Karpas-422 (cell line): ENCODE measurements around the gene KCNH1. TPM values are rescaled to one million over a fixed set of nuclear protein-coding genes. Genes with fewer than 3 reads are reported as not detected.
"Not testable (repeated sequence)": the region's sequence is repeated elsewhere in the genome, so short reads cannot be mapped to it uniquely, and the experiment has no call there.

Experiments used
- DNase-seq: peaks from one replicate; pipeline ENCODE4 v3.0.0-alpha.2; 2015
- H2AFZ ChIP-seq: fragments of 200-600 bp; sonication (generic); 2 replicates; pipeline ENCODE4 v1.6.1; 2014; ENCODE audit warnings: antibody characterized with exemption, low read length, mixed read lengths
- H3K27ac ChIP-seq: fragments of 200-600 bp; sonication (generic); 2 replicates; pipeline ENCODE4 v1.5.1; 2014; ENCODE audit warnings: mild to moderate bottlenecking, low read length, moderate library complexity
- H3K27me3 ChIP-seq: fragments of 200-600 bp; sonication (generic); 2 replicates; pipeline ENCODE4 v1.6.1; 2014; ENCODE audit warnings: low read length, mixed read lengths
- H3K36me3 ChIP-seq: fragments of 200-600 bp; sonication (generic); 2 replicates; pipeline ENCODE4 v1.6.1; 2014; ENCODE audit warnings: low read length, mixed read lengths; ENCODE audit not compliant: insufficient read depth
- H3K4me1 ChIP-seq: fragments of 200-600 bp; sonication (generic); 2 replicates; pipeline ENCODE4 v1.6.1; 2014; ENCODE audit warnings: mild to moderate bottlenecking, low read length, mixed read lengths
- H3K4me2 ChIP-seq: fragments of 200-600 bp; sonication (generic); 2 replicates; pipeline ENCODE4 v1.6.1; 2014; ENCODE audit warnings: low read length, low read depth, mild to moderate bottlenecking; ENCODE audit not compliant: poor library complexity, severe bottlenecking
- H3K4me3 ChIP-seq: fragments of 200-600 bp; sonication (generic); 2 replicates; pipeline ENCODE4 v1.5.1; 2014; ENCODE audit warnings: mild to moderate bottlenecking, antibody characterized with exemption, low read length, mixed read lengths
- H3K79me2 ChIP-seq: fragments of 200-600 bp; sonication (generic); 2 replicates; pipeline ENCODE4 v1.6.1; 2014; ENCODE audit warnings: mild to moderate bottlenecking, low read length, mixed read lengths
- H3K9ac ChIP-seq: fragments of 200-600 bp; sonication (generic); 2 replicates; pipeline ENCODE4 v1.6.0; 2014; ENCODE audit warnings: low read length
- H3K9me2 ChIP-seq: fragments of 200-600 bp; sonication (generic), shearing (Covaris generic); replicated peaks from 2 replicates; pipeline ENCODE4 v1.6.0; 2014; ENCODE audit warnings: mild to moderate bottlenecking, low read length, moderate library complexity; ENCODE audit not compliant: insufficient read depth
- H3K9me3 ChIP-seq: fragments of 300-700, 200-600 bp; sonication (generic); 2 replicates; pipeline ENCODE4 v1.6.1; 2014; ENCODE audit warnings: low read length, mixed read lengths
- H4K20me1 ChIP-seq: fragments of 200-600 bp; sonication (generic); 2 replicates; pipeline ENCODE4 v1.6.1; 2014; ENCODE audit warnings: mild to moderate bottlenecking, antibody characterized with exemption, low read length, low read depth; ENCODE audit not compliant: insufficient read depth
- total RNA-seq: library from RNA; depleted of rRNA; stranded (reverse); fragments of >200 nt; shearing (Covaris generic); gene quantifications from 2 replicates; pipeline ENCODE4 v1.2.3, GENCODE V29; 2014; ENCODE audit warnings: low replicate concordance

Gene KCNH1
- total RNA-seq, 1 experiment from 2014 or later: not detected

GRCh38 chr1:211091867-211092266, 42.1 kb downstream of the KCNH1 start:
- no peak overlapping the region for H3K27ac ChIP-seq
- H4K20me1 ChIP-seq: no peaks in the 10 kb centered on the region
- no peaks in the 10 kb centered on the region for H3K79me2 ChIP-seq
- no peaks in the 10 kb centered on the region for H3K4me1 ChIP-seq
- H3K36me3 ChIP-seq: no peaks in the 10 kb centered on the region
- H3K27me3 ChIP-seq: no peaks in the 10 kb centered on the region
- H2AFZ ChIP-seq: no peak overlapping the region
- no peak for DNase-seq
- H3K9ac ChIP-seq: no peak overlapping the region
- no peaks in the 10 kb centered on the region for H3K9me2 ChIP-seq
- no peak overlapping the region for H3K4me3 ChIP-seq
- H3K4me2 ChIP-seq: no peak overlapping the region
- H3K9me3 ChIP-seq: no peaks in the 10 kb centered on the region

GRCh38 chr1:211089536-211089935, 44.4 kb downstream of the KCNH1 start:
- Histone ChIP-seq H3K9me2 (no peaks in the 10 kb centered on the region), H3K4me2 (no peak overlapping the region), H3K36me3 (no peaks in the 10 kb centered on the region), H2AFZ (no peak overlapping the region), H3K79me2 (no peaks in the 10 kb centered on the region), H3K4me3 (no peak overlapping the region), H3K9ac (no peak overlapping the region), H3K4me1 (no peaks in the 10 kb centered on the region), H4K20me1 (no peaks in the 10 kb centered on the region), H3K27me3 (no peaks in the 10 kb centered on the region), H3K27ac (no peak overlapping the region), H3K9me3 (no peaks in the 10 kb centered on the region)
- DNase-seq: no peak

GRCh38 chr1:211088156-211088555, 45.8 kb downstream of the KCNH1 start:
- Histone ChIP-seq H3K4me3 (no peak overlapping the region), H3K4me2 (no peak overlapping the region), H3K4me1 (no peaks in the 10 kb centered on the region), H3K79me2 (no peaks in the 10 kb centered on the region), H3K27ac (no peak overlapping the region), H3K36me3 (no peaks in the 10 kb centered on the region), H4K20me1 (no peaks in the 10 kb centered on the region), H3K9me3 (no peaks in the 10 kb centered on the region), H3K9ac (no peak overlapping the region), H3K9me2 (no peaks in the 10 kb centered on the region), H3K27me3 (no peaks in the 10 kb centered on the region), H2AFZ (no peak overlapping the region)
- no peak for DNase-seq

GRCh38 chr1:211082824-211083223, 51.1 kb downstream of the KCNH1 start:
- Histone ChIP-seq H3K9me2 (no peaks in the 10 kb centered on the region), H3K4me2 (no peak overlapping the region), H3K9me3 (no peaks in the 10 kb centered on the region), H3K27me3 (no peaks in the 10 kb centered on the region), H3K27ac (no peak overlapping the region), H3K79me2 (no peaks in the 10 kb centered on the region), H4K20me1 (no peaks in the 10 kb centered on the region), H3K36me3 (no peaks in the 10 kb centered on the region), H3K4me3 (no peak overlapping the region), H3K4me1 (no peaks in the 10 kb centered on the region), H2AFZ (no peak overlapping the region), H3K9ac (no peak overlapping the region)
- no peak for DNase-seq

- not testable (repeated sequence) for DNase-seq, H3K9ac ChIP-seq, H3K9me3 ChIP-seq, H3K4me2 ChIP-seq, H3K79me2 ChIP-seq, H3K4me1 ChIP-seq, H4K20me1 ChIP-seq, H3K27me3 ChIP-seq, H3K4me3 ChIP-seq, H3K36me3 ChIP-seq, H2AFZ ChIP-seq, H3K9me2 ChIP-seq, H3K27ac ChIP-seq
Observed at GRCh38 chr1:211081447-211081846, 52.5 kb downstream of the KCNH1 start.

GRCh38 chr1:211068976-211069375, 65.0 kb downstream of the KCNH1 start:
- Histone ChIP-seq H3K27ac (no peak overlapping the region), H3K9me3 (no peaks in the 10 kb centered on the region), H3K9me2 (no peaks in the 10 kb centered on the region), H3K79me2 (no peaks in the 10 kb centered on the region), H3K4me3 (no peak overlapping the region), H2AFZ (no peak overlapping the region), H3K27me3 (no peaks in the 10 kb centered on the region), H3K4me1 (no peaks in the 10 kb centered on the region), H3K4me2 (no peak overlapping the region), H3K36me3 (no peaks in the 10 kb centered on the region), H4K20me1 (no peaks in the 10 kb centered on the region), H3K9ac (no peak overlapping the region)
- DNase-seq: no peak

GRCh38 chr1:211066781-211067384, 67.1 kb downstream of the KCNH1 start:
- Histone ChIP-seq H4K20me1 (no peaks in the 10 kb centered on the region), H3K4me2 (no peak overlapping the region), H3K4me3 (no peak overlapping the region), H2AFZ (no peak overlapping the region), H3K79me2 (no peaks in the 10 kb centered on the region), H3K9me3 (no peaks in the 10 kb centered on the region), H3K27ac (no peak overlapping the region), H3K9me2 (no peaks in the 10 kb centered on the region), H3K27me3 (no peaks in the 10 kb centered on the region), H3K4me1 (no peaks in the 10 kb centered on the region), H3K36me3 (no peaks in the 10 kb centered on the region), H3K9ac (no peak overlapping the region)
- DNase-seq: no peak

- H3K4me2 ChIP-seq, DNase-seq, H4K20me1 ChIP-seq, H3K27me3 ChIP-seq, H3K27ac ChIP-seq, H3K36me3 ChIP-seq, H3K79me2 ChIP-seq, H3K4me1 ChIP-seq, H3K9me3 ChIP-seq, H3K9me2 ChIP-seq, H3K9ac ChIP-seq, H2AFZ ChIP-seq, H3K4me3 ChIP-seq: not testable (repeated sequence)
Observed at GRCh38 chr1:211041838-211042237, 92.1 kb downstream of the KCNH1 start.

- H3K4me1 ChIP-seq: no peaks in the 10 kb centered on the region
- H3K4me2 ChIP-seq: no peak overlapping the region
- H3K36me3 ChIP-seq: no peaks in the 10 kb centered on the region
- H3K4me3 ChIP-seq: no peak overlapping the region
- no peaks in the 10 kb centered on the region; the same call in 1 of the 2 replicates for H3K9me2 ChIP-seq
- no peaks in the 10 kb centered on the region for H3K79me2 ChIP-seq
- DNase-seq: no peak
- no peaks in the 10 kb centered on the region for H3K27me3 ChIP-seq
- H3K9ac ChIP-seq: no peak overlapping the region
- H3K27ac ChIP-seq: no peak overlapping the region
- H4K20me1 ChIP-seq: no peaks in the 10 kb centered on the region
- no peaks in the 10 kb centered on the region for H3K9me3 ChIP-seq
- no peak overlapping the region for H2AFZ ChIP-seq
Observed at GRCh38 chr1:211037095-211037494, 96.9 kb downstream of the KCNH1 start.
